Activated CD4-positive, alpha-beta T cell treated with anti-CD3 and anti-CD28 coated beads, Interleukin-2, amount 50 U/mL, for 16 hours (primary cell): Measurements from ENCODE around the gene CSNK1A1.
"Not testable (repeated sequence)": the region's sequence is repeated elsewhere in the genome, so short reads cannot be mapped to it uniquely, and the experiment has no call there.

Experiments
- DNase-seq: peaks from one replicate; pipeline ENCODE4 v3.0.0-alpha.2; 2020

The CSNK1A1 gene

DNA sequence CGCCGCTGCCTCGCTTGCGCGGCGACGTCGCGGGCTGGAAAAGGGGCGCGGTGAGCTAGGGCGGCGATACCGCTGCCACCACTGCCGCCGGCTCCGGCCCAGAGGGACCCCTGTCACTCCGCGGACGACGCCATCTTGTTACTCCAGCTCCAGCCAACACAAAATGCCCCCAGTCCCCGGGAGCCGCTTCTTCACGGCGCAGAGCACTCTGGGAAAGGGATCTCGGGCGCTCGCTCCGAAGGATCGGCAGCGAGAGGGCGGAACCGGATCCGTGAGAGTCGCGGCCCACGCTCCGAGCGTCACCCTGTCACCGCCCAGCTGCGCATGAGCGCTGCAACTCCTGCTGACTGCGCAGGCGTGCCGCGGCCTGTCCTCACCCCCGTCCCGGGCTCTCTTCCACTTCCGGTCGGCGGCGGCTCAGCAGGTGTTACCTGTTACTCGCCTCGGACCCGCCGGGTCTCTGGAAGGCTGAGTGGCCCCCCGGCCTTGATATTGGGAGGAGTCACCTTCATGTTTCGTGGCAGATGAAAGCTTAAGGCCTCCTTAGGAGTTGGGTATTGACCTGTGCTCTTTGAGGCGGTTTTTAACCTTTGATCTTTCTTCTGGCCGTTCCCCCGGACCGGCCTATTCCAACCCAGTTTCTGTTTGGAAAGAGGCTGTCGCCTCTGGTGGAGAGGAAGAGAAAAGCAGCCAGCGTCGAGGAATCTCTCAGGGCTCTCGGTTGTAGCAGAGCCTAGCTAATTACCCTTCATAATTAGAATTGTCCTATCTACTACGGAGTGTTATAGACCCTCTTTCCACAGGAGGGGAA, at the start of gene CSNK1A1:
Gene CSNK1A1 (minus strand): TSS at position 213 of the 811 bp plus-strand sequence. CDS start 475 bp downstream, outside the sequence.
- DNase-seq: peak; percentile 99

DNA sequence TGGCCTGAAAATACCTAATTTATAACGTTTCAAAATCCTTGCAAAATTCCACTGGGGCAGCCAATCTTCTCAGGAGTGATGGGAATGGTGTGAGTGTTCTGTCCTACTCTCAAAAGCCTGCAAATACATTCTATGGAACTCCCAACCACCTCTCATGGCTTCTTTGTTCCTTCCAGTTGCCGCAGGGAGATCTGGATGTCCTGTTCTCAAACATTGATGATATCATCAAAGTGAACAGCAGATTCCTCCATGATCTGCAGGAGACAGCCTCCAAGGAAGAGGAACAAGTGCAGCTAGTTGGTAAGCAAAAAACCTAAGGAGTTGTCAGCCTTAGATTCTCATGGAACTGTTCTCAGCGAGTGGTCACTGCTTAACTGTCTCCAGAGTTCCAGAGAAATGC, 49.7 kb upstream of the CSNK1A1 start:
- no peak for DNase-seq

DNA sequence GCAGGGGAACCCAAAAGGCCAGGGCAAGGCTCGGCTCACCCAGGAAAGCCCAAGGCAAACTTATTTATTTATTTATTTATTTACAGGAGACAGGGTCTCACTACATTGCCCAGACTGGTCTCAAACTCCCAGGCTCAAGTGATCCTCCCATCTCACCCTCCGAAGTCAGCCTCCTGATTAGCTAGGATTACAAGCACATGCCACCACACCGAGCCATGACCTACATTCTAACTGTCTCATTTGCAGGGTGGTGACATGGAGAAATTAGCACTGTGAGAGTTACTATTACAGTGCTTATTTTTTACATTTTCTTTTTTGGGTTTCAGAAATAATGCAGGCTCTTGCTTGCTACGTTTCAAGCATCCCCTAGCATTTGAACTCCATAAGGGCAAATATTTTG, 48.1 kb upstream of the CSNK1A1 start:
- no peak for DNase-seq

DNA sequence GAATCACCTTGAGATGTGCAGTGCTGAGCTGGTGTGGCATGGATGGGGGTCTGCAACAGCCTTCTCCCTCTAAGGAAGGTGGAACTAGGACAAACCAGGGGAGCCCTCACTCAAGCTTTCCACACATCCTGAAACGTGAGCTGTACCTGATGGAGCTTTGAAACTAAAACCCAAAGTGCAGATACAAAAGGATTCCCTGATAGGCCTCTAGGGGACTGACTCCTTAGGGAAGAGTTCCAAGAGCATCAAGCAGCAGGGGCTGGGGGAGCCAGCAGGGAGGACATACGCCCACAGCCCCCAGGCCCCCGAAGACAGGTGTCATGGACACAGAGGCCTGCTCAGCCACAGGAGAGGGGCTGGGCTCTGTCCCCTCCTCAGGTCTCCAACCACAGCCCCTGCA, 47.7 kb upstream of the CSNK1A1 start:
- DNase-seq: no peak

DNA sequence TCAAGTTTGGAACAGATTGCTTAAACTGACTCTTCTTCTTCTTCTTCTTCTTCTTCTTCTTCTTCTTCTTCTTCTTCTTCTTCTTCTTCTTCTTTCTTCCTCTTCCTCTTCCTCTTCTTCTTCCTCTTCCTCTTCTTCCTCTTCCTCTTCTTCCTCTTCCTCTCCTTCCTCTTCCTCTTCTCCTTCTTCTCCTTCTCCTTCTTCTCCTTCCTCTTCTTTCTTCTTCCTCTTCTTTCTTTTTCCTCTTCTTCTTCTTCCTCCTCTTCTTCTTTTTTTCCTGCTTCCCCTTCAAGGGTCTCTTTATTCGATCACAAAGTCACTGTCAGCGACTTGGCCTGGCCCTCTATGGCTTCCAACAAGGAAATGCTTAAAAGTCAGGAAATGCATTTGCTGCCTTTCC, 47.0 kb upstream of the CSNK1A1 start:
- not testable (repeated sequence) for DNase-seq

DNA sequence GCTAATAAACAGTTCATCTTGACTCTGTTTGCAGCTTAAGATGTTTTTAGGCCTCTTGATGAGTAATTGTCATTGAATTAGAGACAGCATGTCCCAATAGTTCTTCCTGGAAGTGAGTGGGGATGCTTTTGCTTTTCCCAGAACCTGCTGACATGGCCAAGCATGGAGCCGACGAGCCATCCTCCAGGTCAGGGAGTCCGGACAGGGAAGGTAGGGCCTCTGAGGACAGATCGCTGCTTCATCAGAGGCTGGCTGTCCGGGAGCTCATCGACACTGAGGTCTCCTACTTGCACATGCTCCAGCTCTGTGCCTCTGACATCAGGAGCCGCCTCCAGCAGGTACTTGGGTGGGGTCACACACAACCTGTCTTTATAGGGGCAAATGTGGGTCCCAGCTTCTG, 46.4 kb upstream of the CSNK1A1 start:
- no peak for DNase-seq

DNA sequence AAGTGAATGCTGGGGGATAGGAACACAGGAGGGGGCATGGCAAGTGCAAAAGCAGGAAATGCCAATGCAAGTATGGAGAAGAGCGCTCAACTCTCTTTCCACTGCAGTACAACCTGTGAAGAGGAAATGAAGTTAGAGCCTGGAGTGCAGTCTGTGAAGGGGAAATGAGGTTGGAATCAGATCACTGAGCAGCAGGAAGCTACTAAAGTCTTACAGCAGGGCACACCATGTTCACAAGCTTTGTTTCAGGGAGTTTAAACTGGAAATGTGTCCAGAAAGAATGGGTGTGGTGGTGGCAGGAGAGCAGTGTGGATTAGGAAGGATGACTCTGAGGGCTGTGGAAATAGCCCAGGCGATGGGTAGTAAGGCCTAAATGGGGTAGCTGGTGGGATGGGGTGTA, 45.5 kb upstream of the CSNK1A1 start:
- DNase-seq: no peak

DNA sequence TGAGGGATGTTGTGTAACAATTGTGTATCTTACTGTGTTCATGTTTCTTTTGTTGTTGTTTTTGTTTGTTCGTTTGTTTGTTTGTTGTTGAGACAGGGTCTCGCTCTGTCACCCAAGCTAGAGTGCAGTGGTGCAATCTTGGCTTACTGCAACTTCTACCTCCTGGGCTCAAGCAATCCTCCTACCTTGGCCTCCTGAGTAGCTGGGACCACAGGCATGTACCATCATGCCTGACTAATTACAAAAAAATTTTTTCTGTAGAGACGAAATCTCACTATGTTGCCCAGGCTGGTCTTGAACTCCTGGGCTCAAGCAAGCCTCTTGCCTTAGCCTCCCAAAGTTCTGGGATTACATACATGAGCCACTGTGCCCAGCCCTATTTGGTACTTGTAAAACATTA, 43.9 kb upstream of the CSNK1A1 start:
- not testable (repeated sequence) for DNase-seq

DNA sequence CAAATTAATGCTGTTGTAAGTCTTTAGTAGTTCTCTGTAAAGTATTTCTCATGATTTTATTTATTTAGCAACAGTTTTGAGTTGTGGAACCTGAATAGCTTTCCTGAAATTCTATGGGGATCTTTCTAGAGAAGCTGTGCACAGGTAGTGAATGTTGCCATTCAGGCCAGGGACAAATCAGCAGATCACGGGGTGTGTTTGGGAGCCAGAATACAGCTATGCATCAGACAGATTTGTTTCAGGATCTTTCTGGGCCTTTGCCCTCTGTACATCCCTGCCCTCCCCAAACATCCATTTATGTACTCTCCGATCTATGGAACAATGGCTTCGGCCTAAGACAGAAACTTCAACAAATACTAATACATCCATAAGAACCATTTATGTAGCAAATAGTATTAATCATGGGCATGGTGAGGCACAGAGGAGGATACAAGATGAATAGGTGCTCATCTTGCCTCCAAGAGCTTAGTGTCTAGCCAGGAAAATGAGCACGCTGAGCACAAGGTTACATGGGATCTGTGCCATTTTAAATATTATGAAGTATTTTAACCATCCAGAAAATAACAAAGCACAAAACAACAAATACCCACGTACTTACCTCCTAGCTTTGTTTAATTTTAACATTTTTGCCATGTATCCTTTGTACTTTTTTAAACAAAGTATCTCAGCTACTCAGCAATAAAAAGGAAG, 43.1 kb upstream of the CSNK1A1 start:
- DNase-seq: no peak

DNA sequence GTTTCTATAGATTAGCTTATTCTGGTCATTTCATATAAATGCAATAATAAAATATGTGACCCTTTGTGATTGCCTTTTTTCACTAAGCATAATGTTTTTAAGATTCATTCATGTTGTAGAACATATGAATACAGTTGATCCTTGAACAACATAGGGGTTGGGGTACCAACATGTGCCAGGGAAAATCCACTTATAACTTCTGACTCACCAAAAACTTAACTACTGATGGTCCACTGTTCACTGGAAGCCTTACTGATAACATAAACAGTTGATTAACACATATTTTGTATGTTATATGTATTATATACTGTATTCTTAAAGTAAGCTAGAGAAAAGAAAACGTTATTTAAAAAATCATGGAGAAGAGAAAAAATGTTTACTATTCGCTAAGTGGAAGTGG, 42.1 kb upstream of the CSNK1A1 start:
- no peak for DNase-seq

DNA sequence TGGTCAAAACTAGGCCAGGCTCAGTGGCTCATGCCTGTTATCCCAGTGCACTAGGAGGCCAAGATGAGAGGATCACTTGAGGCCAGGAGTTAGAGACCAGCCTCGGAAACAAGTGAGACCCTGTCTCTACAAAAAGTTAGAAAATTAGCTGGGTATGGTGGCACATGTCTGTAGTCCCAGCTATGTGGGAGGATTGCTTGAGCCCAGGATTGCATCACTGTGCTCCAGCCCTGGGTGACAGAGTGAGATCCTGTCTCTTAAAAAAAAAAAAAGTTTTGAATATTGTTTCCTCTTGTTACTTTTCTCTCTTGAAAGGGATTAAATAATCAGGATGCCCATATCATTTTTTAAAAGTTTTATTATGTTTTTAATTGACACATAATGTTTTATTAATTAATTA, 37.7 kb upstream of the CSNK1A1 start:
- no peak for DNase-seq

DNA sequence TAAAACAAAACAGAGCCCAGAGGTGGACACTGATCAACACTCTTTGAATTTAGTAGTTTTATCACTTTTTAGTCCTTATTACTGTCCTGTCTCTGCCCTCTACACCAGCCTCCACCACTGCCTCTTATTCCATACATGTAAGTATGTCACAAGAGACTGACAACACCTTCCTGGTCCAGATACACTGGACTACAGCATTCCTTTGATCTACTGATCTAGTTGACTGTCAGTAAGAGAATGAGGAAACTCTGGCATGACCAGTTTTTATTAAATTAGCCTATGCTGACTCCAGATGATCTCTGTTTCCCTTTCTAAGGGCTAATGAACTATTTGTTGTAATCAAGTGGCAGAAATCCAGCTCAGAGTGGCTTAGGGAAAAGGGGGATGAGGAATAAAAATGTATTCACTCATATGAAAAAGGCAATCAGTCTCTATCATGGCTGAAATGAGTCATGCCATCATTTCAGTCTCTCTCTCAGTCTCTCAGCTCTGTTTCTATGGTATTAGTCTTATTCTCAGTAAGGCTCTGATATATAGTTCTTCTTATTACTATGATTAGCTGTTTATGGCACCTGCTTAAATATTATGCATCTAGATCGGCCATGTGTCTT, 35.6 kb upstream of the CSNK1A1 start:
- DNase-seq: peak; percentile 47

DNA sequence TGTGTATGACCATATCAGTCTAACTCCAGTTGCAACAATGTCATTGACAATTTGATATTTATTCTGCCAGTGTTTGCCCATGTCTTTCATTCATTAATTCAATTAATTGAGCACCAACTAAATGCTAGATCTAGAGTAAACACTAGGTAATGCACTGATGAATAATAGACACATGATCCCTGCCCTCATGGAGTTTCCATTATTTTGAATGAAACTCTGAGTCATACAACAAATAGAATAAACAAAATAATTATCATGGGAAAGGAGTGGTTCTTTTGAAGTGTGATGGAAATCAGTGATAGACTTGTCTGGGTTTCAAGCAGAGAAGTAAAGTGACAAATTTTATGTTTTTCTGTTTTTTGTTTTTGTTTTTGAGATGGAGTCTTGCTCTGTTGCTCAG, 34.7 kb upstream of the CSNK1A1 start:
- DNase-seq: no peak

DNA sequence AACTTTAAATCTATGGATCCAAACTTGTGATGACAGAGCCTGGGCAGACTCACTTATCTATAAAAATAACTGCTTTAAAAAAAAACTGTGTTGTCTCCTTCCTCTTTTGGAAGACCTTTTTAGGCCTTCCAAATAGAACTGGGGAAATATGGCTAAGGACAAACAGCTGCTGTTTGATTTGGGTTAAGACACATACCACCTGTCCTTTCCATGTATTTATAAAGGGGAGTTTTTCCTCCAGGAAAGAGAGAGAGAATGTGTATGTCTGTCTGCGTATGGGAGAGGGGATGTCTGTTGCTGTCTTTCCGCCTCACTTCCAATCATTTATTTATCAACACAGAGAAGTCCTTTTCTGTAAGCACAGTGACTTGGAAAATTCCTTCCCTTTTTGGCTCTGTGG, 32.9 kb upstream of the CSNK1A1 start:
- DNase-seq: no peak

DNA sequence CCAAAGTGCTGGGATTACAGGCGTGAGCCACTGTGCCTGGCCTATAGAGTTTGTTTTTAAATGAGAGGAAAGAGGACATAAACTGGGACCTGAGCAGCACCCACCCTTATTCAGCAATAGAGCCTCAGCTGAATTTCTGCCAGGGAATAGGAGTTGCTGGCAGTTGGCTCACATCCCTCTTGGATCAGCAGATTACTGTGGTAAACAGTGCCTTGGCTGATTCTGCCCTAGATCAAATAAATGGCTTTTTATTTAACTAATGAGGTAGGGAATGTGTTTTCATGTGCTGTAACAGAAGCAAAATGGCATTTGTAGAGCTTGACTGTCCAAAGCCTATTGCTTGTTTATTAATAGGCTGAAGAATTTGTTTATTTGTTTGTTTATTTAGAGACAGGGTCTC, 32.2 kb upstream of the CSNK1A1 start:
- DNase-seq: no peak

DNA sequence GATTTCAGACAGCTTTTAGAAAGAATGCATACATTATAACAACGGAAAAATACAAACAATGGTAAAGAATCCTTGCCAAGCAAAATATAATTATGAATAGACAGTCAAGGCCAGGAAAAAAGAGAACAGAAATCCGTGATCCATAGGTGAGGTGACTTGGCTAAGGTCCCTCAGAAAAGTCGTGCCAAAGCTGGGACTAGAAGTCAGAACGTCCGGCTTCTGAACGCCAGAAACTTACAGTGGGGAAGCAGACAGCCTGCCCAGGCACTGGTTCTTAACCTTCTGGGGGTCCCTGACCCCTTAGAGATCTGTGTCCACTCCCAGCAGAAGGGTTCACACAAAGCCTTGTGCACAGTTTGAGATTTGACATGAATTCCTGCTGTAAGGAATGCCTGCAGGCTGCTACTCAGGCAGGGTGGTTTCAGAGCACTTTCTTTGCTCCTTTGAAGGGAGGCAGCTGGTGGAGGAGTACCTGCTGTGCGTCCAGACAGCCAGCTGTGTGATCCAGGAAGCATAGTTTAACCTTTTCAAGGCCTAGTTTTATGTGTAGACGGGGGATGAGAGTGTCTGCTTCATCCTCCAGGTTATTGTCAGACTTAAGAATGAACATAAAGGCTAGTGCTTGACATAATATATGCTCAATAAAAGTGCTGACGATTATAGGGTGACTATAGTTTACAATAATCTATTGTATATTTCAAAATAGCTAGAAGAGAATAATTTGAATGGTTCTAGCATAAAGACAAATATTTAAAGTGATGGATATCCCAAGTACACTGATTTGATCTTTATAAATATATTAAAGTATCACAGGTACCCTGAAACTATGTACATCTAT, 30.9 kb upstream of the CSNK1A1 start:
- DNase-seq: no peak

DNA sequence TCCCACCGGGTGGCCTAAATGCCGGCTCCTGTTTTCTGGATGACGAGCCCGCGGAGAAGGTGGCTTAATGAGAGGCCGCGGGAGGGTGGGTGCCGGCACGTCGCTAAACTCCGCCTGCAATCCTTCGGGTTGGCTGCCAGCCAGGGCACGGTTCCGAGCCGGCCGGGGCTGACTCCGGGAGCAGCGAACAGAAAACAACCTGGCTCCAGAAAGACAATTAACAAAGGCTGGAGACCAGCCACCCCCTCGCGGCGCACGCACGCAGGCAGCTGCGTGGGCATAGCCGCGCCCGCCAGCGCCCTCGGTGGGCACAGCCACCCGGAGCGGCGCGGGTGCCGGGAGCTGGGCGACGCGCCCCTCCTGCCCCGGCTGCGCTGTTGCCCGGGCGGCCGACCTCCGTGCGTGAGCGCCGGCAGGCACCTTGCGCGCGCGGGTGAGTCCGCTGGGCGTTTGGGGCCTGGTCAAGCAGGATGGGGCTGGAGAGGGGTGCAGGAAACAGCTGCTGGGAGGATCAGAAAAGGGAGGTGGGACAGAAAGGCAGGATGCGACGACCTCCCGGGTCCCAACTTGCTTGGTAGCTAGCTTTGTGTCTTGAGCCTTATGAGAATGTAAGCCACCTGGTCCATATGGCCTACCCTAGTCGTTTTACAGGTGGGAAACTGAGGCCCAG, 30.1 kb upstream of the CSNK1A1 start, which contains the start of gene ARHGEF37:
Gene ARHGEF37 (plus strand): TSS at position 307 of the 670 bp plus-strand sequence. CDS start 16,272 bp downstream, outside the sequence.
- DNase-seq: peak; percentile 23

DNA sequence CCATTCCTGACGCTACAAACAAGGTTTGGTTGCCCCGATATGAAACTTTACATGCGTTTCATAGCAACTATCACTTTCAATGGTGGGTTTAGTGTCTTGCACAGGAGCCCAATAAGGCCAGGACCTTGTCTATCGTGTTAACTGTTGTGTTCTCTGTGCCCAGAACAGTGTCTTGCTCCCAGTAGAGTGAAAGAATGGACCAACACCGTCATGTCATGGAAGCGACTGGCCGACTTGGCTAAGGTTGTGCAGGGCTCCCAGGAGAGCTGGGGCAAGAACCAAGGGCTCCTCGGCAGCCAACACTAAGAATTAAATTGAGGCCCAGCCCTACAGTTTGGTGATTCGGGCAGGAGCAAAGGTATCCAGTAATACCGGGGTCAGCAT, 29.6 kb upstream of the CSNK1A1 start:
- DNase-seq: no peak

DNA sequence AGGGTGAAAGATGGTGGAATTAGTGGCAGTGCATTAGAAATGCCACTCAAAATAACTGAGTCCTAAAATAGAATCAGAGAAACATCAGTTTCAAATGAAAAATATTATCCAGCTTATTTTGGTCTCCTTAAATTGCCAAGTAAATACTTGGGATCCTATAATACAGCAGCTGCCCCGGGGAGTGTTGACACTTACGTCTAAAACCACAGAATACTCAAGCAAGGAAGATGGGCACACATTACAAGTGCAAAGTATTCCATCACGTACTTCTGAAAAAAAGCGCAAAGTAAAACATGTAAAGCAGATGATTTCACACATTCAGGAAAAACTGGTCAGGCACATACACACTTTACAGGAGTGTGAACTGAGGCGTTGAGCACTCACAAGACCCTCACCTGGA, 27.7 kb upstream of the CSNK1A1 start:
- no peak for DNase-seq

DNA sequence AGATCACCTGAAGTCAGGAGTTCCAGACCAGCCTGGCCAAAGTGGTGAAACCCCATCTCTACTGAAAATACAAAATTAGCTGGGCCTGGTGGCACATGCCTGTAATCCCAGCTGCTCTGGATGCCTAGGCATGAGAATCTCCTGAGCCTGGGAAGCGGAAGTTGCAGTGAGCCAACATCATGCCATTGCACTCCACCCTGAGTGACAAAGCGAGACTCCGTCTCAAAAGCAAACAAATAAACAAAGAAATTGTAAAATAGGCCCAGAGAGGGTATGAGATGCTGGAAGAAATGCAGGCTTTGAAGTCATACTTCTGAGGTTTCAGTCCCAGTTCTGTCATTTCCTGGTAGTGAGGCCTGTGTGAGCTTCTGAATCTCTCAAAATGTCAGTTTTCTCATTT, 24.8 kb upstream of the CSNK1A1 start:
- peak; percentile 29 for DNase-seq

DNA sequence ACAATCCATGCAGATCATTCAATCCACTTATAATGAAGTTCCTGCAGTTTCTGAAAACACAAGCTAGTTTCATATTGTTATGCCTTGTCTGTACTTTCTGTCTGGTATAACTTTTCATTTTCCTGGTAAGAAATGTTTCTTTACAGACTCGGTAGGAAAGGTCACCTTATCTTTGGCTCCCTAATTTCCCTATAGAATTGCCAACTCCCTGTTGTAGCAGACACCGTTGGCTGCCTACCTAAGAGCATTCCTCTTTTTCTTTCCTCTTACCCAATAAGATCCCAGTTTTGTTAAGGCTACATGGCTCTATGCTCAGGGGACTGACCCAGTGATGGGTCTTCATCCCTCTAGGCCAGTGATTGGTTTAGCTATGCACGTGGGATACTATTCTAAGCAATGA, 23.9 kb upstream of the CSNK1A1 start:
- DNase-seq: no peak

DNA sequence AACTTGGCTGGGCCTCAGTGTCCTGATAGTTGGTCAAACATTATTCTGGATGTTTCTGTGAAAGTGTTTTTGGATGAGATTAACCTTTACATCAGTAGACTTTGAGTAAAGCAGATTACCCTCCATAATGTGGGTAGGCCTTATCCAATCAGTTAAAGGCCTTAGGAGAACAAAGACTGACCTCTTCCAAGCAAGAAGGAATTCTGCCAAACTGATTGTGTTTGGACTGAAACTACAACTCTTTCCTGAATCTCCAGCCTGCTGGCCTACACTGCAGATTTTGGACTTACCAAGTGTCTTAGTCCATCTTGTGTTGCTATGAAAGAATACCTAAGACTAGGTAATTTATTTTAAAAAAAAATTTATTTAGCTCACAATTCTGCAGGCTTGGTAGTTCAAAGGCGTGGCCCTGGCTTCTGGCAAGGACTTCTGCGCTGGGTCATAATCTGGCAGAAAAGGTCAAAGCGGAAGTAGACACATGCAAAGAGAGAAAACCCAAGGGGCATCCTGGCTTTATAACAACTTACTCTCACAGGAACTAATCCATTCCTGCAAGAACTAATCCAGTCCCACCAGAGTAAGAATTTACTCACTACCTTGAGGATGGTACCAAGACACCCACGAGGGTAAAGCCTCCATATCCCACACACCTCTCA, 21.5 kb upstream of the CSNK1A1 start:
- DNase-seq: no peak
